Smooth muscle cell of the umbilical artery (primary cell): ENCODE data around the gene IQGAP1. TPM values are rescaled to one million over a fixed set of nuclear protein-coding genes. Genes with fewer than 3 reads are reported as not detected.

Experiments
- total RNA-seq: library from RNA; depleted of rRNA; stranded (reverse); fragments of >200 nt; gene quantifications from 2 replicates; pipeline ENCODE4 v1.2.3, GENCODE V29; 2014

IQGAP1 gene
- total RNA-seq: 182 and 447 TPM in 2 replicates

DNA sequence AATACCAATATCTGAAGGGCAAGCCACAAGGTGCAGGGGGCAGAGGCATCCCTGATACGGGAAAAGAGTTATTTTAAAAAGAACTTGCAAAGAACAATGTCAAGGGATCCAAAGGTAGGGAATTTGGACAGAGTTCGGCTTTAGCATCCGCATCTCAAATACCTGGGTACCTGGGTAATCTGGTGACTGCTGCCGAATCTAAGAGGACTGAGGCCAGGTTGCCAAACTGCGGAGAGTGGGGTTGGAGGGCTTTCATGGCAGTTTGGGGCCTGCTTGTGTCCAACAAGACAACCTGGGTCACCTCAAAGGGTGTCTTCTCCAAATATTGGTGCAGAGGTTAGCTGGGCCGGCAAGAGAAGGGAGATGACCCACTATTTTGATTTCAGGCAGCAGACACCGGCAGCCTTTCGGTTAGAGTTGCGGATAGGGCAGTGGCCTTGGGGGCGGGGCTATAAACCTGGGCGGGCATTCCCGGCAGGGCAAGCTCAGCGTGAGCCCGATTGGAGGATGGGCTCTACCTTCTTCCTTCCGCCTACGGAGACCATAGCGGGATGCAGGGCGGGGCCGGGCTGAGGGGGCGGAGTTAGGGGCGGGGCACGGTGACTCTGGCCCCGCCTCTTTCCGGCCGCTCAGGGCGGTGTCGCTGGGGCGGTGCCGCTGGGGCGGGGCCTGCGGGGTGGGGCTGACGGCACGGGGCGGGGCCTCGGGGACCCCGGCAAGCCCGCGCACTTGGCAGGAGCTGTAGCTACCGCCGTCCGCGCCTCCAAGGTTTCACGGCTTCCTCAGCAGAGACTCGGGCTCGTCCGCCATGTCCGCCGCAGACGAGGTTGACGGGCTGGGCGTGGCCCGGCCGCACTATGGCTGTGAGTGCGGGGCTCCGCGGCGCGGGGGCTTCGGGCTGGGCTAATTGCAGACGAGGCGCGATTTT is at the start of gene IQGAP1:
Gene IQGAP1, plus strand, starts transcription at position 709 of the 928 bp plus-strand sequence. Its CDS starts 100 bp downstream, at position 809.

GRCh38 chr15:90352107-90352893 is 35.7 kb upstream of the IQGAP1 start, which contains the start of gene ZNF774:
Gene ZNF774, plus strand, starts transcription at chr15:90352284. Its CDS starts 2,377 bp downstream, at chr15:90354661.

DNA sequence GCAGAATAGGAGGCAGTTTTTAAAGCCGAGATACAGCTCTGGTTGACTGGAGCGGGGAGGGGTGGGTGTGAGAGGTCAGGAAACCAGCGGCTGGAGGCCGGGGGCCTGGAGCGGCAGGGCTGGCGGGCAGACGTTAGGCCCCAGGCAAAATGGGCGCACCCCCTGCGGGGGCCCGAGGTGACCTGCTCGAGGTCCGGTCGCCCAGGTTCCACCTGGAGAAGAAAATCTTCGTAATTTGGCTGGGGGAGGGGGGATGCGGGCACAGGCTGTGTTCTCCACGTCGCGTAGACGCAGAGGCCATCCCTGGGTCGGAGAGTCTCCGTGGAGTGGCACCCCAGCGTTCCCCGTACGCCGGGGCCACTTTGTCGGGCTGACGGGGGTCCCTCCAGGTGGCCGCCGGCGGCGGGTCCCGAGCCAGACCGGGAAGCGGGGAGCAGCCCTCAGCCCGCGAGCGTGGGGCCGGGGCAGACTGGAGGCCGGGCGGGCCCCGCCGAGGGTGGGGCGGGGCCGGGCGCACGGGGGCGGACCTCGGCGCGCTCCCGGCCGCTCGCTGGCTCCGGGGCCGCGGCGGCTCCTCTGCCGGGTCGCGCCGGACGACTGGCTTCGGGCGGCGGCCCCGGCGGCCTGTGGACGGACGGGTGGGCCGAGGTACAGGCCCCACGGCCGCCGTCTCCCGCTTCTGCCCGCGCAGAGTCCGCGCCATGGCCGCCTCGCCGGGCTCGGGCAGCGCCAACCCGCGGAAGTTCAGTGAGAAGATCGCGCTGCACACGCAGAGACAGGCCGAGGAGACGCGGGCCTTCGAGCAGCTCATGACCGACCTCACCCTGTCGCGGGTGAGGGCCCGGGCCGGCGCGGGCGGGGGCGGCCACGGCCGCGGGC is 141.6 kb downstream of the IQGAP1 start, which contains the start of gene CRTC3:
Gene CRTC3, plus strand, starts transcription at position 553 of the 879 bp plus-strand sequence. Its CDS starts 149 bp downstream, at position 702.

Other genes starting within 250 kb of the IQGAP1 start
- gene SEMA4B, start 186.9 kb upstream of the IQGAP1 start, total RNA-seq: 17.2 and 33.7 TPM in 2 replicates
- gene CIB1, start 154.3 kb upstream of the IQGAP1 start, total RNA-seq: 30.3 and 33.3 TPM in 2 replicates
- 6.1 and 7.1 TPM in 2 replicates for gene GDPGP1, start 154.0 kb upstream of the IQGAP1 start, total RNA-seq
- gene TTLL13, start 138.7 kb upstream of the IQGAP1 start, total RNA-seq: 0.14 TPM in 1 of 2 replicates, not detected in the other
- gene NGRN, start 122.6 kb upstream of the IQGAP1 start, total RNA-seq: 89.2 and 111 TPM in 2 replicates
- 2.1 and 6.7 TPM in 2 replicates for gene ZNF774, start 36.0 kb upstream of the IQGAP1 start, total RNA-seq
- gene CRTC3, start 141.7 kb downstream of the IQGAP1 start, total RNA-seq: 12.8 and 18.5 TPM in 2 replicates